SW 1271 (cell line): ENCODE data around the gene TBC1D14.
"Not testable (repeated sequence)": the region's sequence is repeated elsewhere in the genome, so short reads cannot be mapped to it uniquely, and the experiment has no call there.

ENCODE experiments used
- DNase-seq, 2 experiments: peaks; one replicate each; lab custom pipeline; 2025; lab: John Stamatoyannopoulos, UW

Gene TBC1D14

GRCh38 chr4:6890358-6890757 is 19.3 kb upstream of the TBC1D14 start:
- DNase-seq, result no peak

DNA sequence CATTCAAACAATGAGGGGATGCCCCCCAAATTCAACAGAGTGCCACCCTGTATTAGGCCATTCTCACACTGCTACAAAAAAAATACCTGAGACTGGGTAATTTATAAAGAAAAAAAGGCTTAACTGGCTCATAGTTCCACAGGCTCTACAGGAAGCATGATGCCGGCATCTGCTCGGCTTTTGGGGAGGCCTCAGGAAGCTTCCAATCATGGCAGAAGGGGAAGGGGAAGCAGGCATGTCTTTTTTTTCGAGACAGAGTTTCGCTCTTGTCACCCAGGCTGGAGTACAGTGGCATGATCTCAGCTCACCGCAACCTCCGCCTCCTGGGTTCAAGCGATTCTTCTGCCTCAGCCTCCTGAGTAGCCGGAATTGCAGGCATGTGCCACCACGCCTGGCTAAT is 18.7 kb upstream of the TBC1D14 start:
- not testable (repeated sequence) for DNase-seq

- no peak for DNase-seq
Observed at GRCh38 chr4:6891436-6892170, 18.0 kb upstream of the TBC1D14 start.

DNA sequence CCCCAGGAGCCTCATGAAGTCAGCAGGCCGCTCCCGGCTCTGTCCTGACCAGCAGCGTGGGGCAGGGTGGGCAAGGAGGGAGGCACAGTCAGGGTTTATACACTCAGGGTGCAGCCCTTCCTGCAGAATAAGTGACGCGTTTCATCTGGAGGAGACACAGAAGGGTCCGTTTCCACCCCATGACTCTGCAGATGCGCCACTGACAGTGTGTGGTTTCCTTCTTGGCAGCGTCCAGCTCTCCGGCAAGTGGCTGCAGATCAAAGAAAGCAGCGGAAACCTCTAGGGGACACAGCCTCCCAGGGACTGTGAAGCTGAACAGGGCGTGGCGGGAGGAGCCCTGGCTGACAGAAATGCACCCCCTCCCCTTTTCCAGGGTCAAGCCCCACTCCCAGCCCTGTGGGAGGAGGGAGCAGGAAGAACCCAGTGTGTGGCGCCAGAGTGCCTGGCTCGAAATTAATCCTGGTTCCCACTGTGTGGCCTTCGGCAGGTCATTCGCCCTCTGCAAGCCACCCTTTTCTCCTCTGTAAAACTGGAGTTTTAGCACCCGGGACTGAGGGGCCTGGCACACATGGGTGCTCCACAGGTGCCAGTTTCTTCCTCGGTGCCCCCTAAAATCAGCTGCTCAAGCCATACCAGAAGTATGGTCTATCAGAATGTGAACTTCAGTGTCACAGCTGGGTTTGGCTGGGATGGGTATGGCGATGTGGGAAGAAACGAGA is 17.3 kb upstream of the TBC1D14 start:
- no peak for DNase-seq

DNA sequence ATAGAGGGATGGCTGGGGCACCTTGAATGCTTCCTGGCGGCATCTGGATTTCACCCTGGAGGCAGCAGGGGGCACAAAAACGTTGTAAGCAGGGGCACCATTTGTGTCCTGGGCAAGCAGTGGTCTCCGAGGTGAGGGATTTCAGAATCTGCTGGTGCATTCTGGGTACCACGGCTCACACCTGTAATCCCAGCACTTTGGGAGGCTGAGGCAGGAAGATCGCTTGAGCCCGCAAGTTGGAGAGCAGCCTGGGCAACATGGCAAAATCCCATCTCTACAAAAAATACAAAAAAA is 16.8 kb upstream of the TBC1D14 start:
- no peak for DNase-seq

- no peak for DNase-seq
Observed at GRCh38 chr4:6893449-6894085, 16.1 kb upstream of the TBC1D14 start.

DNA sequence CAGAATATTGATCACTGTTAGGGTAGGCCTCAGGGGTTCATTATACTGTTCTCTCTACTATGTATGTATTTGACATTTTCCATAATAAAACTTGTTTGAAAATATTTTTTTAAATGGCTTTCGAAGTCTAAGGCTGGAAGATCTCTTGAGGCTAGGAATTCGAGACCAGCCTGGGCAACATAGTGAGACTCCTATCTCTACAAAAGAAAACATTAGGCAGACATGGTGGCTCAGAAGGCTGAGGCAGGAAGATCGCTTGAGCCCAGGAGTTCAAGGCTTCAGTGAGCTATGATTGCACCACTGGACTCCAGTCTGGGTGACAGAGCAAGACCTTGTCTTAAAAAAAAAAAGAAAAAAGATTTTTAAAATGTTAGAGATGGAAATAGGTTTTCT is 15.5 kb upstream of the TBC1D14 start:
- no peak for DNase-seq

- no peak for DNase-seq
Observed at GRCh38 chr4:6894528-6895498, 14.8 kb upstream of the TBC1D14 start.

GRCh38 chr4:6896035-6896434 is 13.6 kb upstream of the TBC1D14 start:
- DNase-seq, result no peak

- DNase-seq, result no peak
Observed at GRCh38 chr4:6898763-6899162, 10.9 kb upstream of the TBC1D14 start.

GRCh38 chr4:6900181-6900812 is 9.3 kb upstream of the TBC1D14 start:
- DNase-seq, result no peak

GRCh38 chr4:6900956-6901355 is 8.7 kb upstream of the TBC1D14 start:
- no peak for DNase-seq

DNA sequence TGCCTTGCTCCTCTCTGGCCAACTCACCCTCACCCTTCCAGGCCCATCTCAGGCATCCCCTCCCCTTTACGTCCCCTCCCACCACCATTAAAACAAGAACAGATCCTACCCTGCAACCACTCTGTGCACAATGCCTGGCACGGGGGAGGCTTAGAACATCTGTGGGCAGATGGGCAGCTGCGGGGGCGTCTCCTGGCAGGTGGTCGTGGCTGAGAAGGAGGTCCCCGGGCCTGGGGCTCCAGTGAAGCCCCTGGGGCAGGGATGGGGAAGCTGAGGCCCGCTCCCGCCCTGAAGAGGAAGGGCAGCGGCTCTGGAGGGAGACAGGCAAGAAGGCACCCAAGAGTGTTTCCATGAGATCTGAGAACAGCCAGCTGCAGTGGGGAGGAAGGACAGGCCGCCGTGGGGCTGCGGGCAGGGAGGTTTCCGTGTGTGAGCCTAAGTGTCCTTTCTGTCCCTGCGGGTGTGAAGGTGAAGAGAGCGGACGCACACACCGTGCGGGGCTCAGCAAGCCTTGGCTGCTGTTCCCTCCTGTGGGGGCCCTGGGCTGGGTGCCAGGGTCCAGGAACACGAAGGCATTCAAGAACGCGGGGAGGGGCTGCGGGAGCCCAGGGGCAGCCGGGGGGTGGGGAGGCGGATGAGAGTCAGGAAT is 7.8 kb upstream of the TBC1D14 start:
- no peak for DNase-seq

GRCh38 chr4:6902318-6903042 is 7.1 kb upstream of the TBC1D14 start:
- DNase-seq, result no peak

- no peak for DNase-seq
Observed at GRCh38 chr4:6905516-6906445, 3.8 kb upstream of the TBC1D14 start.

- DNase-seq, result not testable (repeated sequence)
Observed at GRCh38 chr4:6906486-6906885, 3.1 kb upstream of the TBC1D14 start.

DNA sequence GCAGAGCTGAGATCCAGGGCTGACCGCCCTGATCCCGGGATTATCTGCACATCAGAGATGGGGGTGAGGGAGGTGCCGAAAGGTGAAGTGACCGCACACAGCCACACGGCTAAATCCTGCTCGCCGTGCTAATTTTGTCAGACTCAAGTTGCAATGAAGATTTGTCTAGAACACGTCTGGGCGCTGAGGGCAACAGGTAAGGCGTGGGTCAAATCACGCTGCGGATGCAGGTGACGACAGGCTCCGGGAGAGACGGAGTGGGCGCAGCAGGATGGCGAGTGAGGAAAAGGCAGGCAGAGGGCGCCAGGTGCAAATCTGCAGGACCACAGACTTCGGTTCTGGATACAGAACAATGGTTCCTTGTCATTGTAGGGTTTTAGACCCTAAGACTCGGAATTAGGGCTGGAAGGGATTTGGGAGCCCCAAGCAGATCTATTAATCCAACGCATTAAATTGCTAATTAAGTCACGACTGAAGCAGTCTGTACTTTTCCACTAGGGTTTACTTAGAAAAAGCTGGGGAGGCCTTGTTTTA is 1.9 kb upstream of the TBC1D14 start:
- DNase-seq, result no peak

DNA sequence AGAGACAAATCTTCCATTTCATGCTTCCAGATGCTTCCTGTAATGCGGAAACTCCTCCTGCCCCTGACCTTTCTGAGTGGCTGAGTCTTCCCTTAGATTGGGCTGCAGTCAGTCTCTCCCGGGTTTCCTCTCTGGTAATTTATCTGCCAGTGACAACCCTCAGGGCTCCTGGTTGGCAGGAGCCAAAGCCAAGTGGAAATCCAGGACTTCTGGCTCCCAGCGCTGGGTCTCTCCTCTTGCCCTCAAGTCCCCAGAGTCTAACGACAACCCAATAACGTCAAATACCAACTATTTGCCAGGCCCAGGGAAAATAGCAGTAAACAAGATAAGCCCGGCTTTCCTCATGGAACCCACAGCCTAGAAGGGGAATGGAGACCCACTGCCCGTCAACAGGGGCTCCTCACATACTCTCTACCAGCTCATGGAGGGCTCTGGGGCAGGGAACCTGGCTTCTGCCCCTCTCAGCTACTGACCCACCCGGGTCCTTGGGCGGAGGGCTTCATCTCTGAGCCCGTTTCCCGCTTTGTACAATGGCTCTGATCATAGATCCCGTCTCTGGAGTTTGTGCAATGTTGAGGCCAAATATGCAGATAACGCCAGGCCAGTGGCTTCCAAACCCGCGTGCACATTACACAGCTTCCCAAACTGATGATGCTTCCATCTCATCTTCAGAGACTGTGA is 1.1 kb upstream of the TBC1D14 start:
- no peak for DNase-seq

DNA sequence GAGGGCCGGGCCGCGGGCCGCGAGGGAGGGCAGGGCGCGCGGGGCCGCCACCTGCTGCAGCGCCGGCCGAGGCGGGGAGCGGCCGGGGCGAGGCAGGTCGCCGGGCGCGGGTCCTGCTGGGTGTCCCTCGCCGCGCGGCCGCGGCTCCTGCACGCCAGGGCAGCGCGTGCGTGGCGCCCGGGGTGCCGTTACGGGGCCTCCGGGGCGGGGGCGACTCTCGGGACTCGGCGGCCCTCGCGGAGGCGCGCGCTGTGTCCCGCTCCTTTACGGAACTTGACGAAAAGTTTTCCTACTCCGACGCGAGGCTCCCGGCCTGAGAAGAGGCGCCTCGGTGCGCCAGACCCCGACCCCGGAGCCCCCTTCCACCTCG is 329 bp downstream of the TBC1D14 start:
- DNase-seq, result no peak
